Superior temporal gyrus (tissue), 1 donor: Measurements from ENCODE around the gene QKI.
A peak's percentile ranks its signal among the peaks of the same experiment; 100 is the strongest.
"Not testable (repeated sequence)": the region's sequence is repeated elsewhere in the genome, so short reads cannot be mapped to it uniquely, and the experiment has no call there.

Experiments
- DNase-seq: peaks from one replicate; pipeline ENCODE4 v3.0.0-alpha.2; 2016; ENCODE audit errors: extremely low spot score

QKI gene

DNA sequence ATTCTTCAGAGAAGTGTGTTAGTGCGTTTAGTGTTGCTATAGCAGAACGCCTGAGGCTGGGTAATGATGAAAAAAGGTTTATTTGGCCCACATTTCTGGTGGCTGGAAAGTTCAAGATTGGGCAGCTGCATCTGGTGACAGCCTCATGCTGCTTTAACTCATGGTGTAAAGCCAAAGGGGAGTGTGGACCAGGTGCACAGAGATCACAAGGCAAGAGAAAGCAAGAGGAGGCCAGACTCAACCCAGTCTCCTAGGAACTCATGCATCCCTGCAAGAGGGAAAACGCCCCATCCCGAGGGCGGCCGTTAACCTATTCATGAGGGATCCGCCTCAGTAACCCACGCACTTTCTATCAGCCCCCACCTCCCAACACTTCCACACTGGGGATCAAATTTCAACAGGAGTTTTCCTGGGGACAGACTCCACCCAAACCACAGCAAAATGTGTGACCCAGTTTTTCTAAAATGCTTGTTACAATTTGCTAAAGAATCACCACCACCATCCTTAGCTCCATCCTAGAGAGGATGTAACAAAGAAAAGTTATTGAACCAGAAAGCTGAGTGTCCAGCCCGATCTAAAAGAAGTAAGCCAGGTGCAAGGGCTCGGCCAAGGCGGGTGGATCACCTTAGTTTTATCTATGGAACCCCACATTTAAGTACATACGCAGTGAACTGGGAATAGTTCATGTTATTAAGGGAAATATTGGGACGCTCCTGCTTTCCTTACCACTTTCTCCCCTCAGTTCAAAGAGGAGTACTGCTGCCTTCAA is 164.8 kb downstream of the QKI start:
- peak; percentile 71 for DNase-seq

DNA sequence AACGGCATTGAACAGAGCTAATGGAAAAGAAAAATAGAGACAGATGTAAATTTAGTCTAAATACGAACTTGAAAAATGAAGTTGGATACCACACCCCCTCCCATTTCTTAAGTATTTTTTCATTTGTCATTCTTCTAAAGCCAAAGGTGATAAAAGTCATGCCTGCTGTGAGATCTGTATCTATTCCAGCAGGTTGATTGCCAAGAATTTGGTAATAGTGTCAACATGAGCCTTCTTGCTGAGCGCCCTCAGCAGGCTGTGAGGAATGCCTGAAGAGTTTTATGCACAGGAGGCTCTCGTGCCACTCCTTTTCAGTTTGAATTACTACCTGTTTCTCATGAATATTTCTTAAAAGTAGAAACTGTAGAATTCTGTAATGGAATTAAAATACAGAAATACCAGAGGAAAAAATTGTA is 165.4 kb downstream of the QKI start:
- DNase-seq = peak; percentile 80

DNA sequence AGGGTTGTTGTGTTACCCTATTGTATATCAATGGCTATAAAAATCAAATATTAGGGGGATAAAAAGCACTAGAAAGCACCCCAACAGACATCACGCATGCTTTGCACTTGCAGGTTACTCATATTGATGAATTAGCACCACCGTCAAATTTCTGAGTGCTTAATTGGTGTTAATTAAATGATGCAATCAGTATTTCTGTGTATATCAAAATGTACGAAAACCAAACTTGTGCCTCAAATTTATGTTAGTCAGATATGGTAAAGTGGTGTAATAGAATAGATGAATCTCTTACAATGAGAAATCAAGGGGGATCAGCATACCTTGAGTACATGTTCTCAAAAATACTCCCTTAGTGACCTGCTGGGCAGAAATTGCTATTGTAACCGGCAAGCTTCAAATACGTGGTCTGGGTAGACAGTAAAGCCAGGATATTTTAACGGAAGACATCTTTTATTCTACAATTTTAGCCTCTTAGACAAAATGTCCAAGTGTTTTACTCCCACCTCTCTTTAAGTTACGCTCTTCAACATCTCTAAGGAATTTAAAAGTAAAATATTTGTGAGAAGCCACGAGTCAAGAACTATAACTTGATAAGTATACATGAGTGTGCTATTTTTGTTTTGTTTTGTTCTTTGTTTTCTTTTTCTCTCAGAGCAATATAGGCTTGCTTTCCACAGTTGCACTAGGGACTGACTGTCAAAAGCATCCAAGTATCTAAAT is 166.0 kb downstream of the QKI start:
- peak; percentile 68 for DNase-seq

DNA sequence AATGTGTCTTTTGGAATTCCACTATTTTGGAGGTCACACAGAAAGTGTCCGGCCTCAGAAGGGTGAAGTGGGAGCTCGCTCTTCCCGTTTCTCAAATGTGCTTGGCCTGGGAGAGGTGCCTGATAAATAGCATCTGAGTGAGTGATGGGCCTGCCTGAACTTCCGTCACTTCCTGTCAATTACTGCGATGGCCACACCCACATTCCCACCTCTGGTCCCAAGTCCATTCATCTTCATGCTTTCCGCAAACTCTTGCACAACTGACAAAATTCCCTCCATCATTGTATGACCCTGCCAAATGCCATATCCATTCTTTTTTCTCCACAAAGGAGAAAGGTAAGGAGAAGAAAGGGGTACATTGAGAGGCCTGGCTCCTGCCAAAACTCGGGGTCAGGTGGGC is 169.0 kb downstream of the QKI start:
- DNase-seq = peak; percentile 40

DNA sequence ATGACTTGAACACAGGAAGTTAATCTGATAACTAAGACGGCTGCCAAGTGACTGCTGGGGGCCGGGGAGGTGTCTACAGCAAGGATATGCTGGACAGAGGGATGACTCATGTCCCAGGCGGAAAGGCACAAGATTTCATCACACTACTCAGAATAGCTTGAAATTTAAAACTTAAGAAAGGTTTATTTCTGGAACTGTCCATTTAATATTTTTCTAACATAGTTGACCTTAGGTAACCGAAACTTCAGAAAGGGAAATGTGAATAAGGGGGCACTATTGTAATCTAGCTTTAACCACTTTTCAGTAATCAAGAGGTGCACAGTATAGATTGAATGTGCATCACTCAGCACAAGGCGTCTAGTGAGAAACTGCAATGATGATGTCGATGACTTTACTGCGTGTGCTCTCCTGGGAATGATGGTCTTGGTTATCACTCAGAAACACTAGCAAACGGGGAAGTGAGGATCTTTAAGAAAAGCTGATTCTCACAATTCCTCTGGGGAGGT is 171.5 kb downstream of the QKI start:
- peak; percentile 34 for DNase-seq

DNA sequence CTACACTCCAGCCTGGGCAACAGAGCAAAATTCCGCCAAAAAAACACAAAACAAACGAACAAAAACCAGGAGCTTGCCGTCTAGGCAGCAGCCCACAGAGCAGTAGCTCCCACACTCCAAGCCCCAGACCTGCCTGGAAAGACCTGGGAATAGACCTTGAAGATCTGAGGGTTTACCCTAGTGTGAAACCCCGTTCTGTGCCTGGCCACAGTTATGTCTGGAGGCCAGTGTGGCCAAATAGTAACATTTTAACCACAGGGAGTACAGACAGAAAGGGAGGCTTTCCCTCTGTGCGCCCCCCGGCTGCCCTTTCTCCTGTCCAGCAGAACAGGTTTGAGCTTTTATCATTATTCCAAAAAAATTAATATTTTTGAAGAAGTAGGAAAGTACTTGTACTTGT is 172.4 kb downstream of the QKI start:
- DNase-seq = no peak

DNA sequence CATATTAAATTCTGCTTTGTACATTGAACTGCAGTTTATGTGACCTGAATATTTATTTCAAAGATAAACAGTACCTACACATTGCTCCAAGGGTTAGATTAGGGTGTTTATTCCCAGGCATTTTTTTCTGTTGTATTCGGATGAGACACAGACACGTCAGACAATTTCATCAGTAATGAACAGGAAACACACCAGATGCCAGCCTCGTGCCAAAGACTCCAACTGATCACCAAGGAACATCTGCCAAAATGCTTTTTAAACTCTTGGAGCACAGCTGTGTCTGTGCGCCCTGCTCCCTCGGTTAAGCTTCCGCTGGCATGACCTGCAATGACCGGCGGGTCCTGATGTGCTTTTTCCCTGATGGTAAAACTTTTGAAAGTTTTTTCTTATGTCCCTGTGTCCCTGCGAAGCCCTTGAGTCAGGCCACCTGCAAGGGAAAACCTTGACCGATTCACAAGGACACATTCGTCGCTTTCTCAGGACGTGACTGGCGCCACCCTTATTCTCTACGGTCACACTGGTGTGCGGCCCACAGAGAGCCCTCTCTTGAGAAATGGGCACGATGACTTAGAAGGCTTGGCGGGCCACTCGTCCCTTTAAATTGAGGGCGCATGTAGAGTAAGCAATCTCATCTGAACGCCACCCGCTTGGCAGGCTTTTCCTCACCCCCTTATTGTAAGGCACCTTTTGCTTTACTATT is 173.9 kb downstream of the QKI start:
- DNase-seq = no peak

DNA sequence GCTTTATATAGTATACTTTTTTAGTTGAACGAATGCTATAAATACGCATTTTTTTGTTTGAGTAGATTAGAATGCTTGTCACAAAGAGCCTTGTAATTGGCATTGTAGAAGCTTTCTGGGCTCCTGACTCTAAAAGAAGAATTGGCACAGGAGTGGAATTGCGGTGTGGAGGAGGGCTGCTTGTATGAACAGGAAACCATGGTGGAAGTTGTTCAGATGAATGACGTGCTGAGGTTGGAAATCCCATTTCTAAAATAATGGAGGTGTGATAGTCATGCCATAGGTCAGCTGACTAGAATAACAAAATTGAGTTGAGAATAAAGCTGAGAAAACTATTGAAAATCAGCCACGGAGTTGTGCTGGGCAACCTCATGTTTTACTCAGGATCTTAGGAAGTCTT is 174.9 kb downstream of the QKI start:
- no peak for DNase-seq

DNA sequence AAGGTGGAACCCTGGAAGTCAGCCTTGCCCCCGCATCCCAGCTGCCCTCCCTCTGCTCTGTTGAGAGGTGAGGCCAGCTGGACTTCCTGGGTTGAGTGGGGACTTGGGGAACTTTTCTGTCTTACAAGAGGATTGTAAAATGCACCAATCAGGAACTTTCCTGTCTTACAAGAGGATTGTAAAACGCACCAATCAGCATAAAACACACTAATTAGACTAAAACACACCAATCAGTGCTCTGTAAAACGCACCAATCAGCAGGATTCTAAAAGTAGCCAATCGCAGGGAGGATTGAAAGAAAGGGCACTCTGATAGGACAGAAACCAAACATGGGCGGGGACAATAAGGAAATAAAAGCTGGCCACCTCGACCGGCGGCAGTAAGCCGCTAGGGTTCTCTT is 175.6 kb downstream of the QKI start:
- DNase-seq = not testable (repeated sequence)

DNA sequence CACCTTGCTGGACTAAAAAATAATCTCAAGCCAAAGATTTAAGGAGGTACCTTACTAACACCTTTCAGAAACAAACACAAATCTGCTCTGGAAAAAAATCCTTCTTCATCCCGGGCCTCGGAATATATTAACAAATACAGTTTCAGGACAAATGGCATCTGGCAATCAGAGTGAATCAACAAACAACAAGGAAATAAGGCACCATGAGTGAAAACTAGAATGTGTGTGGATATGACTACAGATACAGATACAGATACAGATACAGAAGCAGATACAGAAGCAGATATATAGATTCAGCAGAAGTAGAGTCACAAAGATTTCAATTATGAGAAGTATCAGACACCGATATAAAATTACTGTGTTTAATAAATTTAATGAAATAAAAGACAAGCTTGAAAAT is 178.4 kb downstream of the QKI start:
- DNase-seq = no peak

DNA sequence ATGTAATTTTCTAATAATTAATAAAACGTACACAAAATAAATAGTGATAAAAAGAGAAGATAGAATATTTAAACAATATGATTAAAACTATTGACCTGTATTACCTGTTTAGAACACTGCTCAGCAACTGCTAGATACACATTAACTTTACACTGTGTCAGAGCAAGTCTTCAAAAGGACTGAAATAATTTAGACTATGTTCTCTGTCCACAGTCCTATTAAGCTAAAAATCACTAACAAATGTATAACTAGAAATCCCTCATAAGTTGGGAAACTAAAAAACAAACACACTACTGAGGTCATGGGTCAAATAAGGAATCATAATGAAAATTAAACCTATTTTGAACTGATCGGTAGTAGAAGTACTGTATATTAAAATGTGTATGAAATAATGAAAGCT is 181.7 kb downstream of the QKI start:
- no peak for DNase-seq

DNA sequence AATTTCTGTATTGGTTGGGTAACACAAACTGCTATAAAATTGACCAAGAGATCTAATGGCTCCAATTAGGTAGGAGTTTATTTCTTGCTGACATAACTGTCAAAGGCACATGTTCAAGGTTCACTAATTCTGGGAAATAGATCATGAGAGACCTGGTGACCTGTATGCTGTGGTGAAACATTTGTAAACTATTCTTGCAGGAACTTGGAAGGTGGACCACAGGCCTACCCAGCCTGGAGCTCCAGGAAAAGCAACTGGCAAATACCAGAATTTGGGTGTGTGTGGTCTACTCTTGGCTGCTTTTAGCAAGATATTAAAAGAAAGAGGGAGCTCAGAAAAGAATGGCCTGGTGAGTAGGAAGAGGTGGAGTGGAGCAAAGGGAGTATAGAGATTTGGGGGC is 184.6 kb downstream of the QKI start:
- no peak for DNase-seq

DNA sequence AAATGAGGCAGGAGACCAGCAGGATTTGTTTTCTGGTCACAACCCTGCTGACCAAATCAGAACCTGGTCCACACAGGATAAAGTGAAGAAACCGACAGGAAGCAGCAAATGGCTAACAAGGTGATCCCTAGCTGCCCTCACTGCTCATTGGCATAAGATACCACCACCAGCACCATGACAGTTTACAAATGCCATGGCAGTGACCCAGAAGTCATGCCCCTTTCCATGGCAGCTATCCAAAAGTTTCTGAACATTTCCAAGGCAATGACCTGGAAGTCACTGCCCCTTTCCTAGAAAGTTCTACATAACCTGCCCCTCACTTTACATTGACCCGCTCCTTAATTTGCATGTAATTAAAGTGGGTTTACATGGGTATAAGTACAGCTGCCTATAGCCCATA is 185.2 kb downstream of the QKI start:
- no peak for DNase-seq

DNA sequence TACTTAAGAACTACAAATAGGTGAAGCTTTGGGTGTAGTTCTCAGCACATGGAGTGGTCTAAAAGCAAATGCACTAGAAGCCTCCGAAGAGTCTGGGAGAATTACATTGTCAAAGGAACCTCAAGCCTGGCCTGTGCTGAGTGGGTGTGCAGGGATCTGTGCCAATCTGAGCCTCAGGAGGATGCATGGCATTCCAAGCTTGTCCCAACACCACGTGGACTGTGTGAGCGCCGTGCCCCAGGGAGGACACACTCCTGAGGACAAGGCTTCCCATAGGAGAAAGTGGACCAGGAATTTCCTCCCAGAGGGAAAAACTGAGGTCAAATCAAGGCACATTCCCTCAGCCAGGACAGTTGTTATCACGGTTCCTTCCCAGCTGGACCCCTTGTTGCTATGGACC is 185.8 kb downstream of the QKI start:
- DNase-seq = no peak

DNA sequence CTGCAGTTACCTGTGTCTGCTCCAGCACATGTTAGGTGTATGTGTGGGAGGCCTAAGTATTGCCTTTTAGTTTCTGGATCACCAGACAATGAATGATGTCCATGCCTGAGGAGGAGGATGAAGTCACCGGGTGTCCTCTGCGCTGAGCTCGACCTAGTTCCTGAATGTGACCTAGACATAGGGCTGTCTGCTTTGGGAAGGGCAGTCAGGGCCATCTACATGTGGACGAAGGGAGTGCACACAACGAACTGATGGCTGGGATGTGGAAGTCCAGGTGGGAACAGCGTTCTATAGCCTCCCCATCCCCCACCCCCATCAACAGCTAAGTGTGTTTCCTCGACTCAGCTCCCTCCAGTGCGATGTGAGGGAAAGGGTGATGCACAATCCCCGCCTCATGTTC is 186.3 kb downstream of the QKI start:
- no peak for DNase-seq

DNA sequence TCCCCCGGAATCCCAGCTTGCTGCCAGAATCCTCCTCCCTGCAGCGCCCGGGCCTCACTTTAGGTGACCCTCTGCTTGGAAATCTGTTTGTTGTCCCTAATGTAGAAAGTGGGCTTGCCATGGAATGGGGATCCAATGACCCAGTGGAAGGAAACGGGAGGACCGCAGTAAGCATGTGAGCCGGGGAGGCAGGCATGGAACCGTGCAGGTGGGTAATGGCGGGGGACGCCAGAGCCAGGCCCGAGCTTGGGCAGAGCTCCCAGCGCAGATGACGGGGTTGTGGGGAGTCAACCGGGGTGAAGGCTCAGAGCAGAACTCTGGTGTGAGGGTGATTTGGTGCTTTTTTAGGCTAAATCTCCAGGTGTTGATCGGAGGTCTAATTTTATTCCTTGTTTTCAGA is 188.3 kb downstream of the QKI start:
- no peak for DNase-seq

DNA sequence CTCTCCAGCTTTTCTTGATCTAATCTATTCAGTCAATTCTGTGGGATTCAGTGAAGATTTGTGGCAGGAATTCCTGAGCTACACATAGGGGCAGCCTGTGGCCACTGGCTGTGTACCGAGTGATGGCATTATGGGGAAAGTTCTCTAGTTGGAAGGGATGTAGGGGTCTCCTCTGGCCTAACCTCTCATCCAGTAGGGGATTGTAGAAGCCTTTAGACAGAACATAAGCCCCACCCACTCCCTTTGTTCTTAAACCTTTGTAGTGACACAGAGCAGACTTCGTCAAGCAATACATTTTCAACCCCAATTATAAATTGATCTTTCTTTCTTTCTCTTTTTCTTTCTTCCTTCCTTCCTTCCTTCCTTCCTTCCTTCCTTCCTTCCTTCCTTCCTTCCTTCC is 188.9 kb downstream of the QKI start:
- DNase-seq = no peak

DNA sequence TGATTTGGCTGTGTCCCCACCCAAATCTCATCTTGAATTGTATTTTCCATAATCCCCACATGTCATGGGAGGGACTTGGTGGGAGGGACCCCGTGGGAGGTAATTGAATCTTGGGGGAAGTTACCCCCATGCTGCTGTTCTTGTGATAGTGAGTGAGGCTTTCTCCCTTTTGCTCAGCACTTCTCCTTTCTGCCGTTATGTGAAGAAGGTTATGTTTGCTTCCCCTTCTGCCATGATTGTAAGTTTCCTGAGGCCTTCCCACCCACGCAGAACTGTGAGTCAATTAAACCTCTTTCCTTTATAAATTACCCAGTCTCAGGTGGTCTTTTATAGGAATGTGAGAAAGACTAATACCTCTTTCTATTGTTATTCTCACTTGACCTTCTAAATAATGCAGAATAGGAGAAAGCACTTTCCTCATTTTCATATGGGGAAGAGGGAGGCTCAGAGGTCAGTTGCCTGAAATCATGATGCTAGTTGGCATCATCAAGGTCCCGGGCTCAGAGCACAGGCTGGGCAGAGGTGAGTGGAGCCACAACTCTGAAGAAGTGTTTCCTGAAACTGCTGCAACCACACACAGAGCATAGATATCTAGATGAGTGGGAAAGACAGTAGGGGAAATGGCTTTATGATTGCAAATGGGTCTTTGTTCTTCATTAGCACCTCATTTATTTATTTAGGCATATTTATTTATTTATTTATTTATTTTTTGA is 191.0 kb downstream of the QKI start:
- DNase-seq = no peak

DNA sequence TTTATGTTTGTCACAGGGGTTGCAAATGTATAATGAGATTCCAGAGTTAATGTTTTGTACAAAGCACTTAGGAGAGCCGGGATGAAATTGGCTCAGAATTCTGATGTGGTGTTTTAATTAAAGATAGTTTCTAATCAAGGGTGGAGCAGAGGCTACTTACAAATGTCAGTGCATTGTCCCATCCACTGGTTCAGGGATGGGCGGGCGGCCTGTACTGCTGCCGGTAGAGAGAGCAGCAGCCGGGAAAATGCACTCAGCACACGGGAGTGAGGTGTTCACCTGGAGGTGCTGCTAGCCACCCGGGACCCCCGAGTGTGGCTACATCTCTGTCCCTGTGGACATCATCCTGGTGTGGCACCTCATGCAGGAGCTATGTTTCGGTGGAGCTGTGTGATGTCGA is 193.3 kb downstream of the QKI start:
- DNase-seq = no peak

DNA sequence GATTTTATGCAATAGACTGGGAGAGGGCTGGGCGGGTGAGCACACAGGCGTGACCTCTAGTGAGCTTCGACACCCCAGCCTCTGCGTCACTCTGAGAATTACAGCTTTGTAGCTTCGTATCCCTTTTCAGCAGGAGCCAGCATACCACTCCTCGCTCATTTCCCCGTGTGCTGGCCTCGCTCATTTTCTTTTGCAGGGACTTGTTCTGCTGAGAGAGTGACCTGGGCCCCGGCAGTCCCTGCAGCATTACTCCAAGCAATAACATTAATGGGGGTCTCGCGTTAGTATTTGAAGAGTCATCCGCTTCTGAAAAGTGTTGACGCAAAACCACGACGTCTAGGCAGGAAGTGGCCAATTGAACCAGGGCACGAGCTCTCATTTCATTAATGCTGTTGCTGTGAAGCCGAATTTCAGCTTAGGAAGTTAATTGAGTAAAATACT is 193.7 kb downstream of the QKI start:
- no peak for DNase-seq

DNA sequence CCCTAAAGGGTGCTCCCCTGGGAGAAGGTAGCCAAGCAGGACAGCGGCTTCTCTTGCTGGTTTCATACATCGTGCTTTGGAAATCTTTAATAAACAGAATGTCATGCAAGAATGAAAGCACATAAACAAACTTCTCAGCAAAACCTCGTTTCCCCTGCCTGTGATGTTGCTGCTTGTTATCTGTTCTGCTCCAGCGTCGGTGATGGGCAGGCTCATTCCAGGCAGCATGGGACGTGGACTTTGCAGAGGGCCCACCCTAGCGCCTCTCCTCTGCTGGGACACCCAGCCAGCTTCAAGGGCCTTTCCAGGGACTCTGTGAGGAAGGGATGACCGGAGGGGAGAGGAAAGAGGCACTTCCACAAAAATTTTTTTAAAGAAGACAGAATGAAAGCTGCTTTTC is 197.7 kb downstream of the QKI start:
- no peak for DNase-seq

DNA sequence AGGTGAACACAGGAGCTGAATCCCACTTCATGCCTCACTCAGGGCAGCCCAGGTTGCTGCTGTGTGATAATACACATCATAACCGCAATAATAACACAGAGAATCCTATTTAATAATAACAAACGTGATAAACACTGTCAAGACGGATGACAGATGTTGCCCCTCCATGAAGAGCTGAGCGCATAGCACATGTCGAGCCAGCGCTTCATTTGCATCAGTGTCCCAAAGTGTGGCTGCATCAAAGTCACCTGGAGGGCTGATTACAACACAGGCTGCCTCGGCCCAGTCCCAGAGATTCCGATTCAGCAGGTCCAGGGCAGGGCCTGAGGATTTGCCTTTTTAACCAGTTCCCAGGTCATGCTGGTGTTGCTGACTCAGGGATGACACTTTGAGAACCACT is 198.5 kb downstream of the QKI start:
- no peak for DNase-seq
